ENCODE measurements around the gene PTTG1IP.

The PTTG1IP gene

DNA sequence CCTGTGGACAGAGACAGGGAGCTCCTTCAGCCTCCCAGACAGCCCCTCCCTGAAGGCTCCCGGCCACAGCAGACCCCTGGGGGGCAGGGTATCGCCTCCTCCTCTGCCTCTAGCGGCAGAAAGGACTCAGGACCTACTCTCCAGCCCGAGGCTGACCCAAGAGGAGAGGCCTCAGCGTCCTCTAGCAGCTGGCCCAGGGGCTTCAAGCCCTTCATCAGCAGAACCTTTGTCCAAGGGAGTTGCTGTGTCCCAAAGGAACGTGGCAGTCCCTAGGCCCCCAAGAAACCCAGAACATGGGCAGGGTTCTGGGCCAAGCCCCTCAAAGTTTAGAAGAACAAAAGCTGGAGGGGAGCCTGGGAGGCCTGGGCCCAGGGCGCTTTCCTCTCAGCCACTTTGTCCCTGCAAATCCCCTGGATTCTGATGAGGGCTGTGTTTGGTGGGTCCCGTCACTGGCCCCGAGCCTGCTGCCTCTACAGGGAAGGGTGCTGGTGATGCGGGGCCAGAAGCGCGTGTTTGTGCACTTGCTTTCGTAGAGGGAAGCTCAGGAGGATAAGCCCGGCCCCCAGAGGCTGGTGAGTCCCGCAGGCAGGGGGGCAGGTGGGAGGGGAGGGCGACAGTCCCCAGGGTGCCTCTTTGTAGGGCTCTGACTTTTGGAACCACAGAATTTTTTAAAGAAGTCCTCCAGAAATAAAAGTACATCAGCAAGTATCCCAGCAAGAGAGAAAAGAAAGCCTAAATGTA, 33.9 kb upstream of the PTTG1IP start:
- TF ChIP-seq, protein P1, sequence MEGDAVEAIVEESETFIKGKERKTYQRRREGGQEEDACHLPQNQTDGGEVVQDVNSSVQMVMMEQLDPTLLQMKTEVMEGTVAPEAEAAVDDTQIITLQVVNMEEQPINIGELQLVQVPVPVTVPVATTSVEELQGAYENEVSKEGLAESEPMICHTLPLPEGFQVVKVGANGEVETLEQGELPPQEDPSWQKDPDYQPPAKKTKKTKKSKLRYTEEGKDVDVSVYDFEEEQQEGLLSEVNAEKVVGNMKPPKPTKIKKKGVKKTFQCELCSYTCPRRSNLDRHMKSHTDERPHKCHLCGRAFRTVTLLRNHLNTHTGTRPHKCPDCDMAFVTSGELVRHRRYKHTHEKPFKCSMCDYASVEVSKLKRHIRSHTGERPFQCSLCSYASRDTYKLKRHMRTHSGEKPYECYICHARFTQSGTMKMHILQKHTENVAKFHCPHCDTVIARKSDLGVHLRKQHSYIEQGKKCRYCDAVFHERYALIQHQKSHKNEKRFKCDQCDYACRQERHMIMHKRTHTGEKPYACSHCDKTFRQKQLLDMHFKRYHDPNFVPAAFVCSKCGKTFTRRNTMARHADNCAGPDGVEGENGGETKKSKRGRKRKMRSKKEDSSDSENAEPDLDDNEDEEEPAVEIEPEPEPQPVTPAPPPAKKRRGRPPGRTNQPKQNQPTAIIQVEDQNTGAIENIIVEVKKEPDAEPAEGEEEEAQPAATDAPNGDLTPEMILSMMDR (conservative IDR thresholded peaks at IDR 0.05) = no peak
- TF ChIP-seq ZFX (IDR thresholded peaks at IDR 0.05) = no peak
- H3K27ac ChIP-seq = no peak overlapping the region

GRCh38 chr21:44905728-44906090, 32.2 kb upstream of the PTTG1IP start:
- TF ChIP-seq, protein P1 (conservative IDR thresholded peaks at IDR 0.05) = no peak
- TF ChIP-seq ZFX (IDR thresholded peaks at IDR 0.05) = no peak

GRCh38 chr21:44905016-44905727, 31.7 kb upstream of the PTTG1IP start:
- no peak overlapping the region for H3K27ac ChIP-seq
- TF ChIP-seq, protein P1 (conservative IDR thresholded peaks at IDR 0.05) = no peak
- TF ChIP-seq ZFX (IDR thresholded peaks at IDR 0.05) = no peak

More at GRCh38 chr21:44905728-44906090, 32.2 kb upstream of the PTTG1IP start:
- no peak overlapping the region for H3K27ac ChIP-seq

GRCh38 chr21:44904141-44904923, 30.8 kb upstream of the PTTG1IP start:
- TF ChIP-seq, protein P1 (conservative IDR thresholded peaks at IDR 0.05) = no peak
- TF ChIP-seq ZFX (IDR thresholded peaks at IDR 0.05) = no peak
- H3K27ac ChIP-seq = no peak overlapping the region

DNA sequence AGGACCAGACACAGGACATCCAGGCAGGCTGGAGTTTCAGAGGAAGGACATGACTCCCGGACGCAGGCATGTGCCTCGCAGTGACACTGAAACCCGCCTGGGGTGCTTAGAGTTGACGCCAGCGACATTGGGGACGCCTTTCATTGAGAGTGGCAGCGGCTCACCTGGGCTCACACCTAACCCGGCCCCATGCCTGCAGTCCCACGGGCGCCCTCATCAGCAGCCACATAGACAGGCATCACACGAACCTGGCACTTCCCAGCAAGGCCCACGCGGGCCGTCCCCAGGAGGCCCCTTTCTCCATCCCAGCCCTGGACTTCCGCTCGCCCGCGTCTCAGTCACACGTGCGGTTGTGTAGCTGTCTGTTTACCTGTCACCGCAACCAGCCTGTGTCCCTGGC, 30.2 kb upstream of the PTTG1IP start:
- no peak for TF ChIP-seq ZFX (IDR thresholded peaks at IDR 0.05)
- TF ChIP-seq, protein P1 (conservative IDR thresholded peaks at IDR 0.05) = no peak
- H3K27ac ChIP-seq = no peak overlapping the region

DNA sequence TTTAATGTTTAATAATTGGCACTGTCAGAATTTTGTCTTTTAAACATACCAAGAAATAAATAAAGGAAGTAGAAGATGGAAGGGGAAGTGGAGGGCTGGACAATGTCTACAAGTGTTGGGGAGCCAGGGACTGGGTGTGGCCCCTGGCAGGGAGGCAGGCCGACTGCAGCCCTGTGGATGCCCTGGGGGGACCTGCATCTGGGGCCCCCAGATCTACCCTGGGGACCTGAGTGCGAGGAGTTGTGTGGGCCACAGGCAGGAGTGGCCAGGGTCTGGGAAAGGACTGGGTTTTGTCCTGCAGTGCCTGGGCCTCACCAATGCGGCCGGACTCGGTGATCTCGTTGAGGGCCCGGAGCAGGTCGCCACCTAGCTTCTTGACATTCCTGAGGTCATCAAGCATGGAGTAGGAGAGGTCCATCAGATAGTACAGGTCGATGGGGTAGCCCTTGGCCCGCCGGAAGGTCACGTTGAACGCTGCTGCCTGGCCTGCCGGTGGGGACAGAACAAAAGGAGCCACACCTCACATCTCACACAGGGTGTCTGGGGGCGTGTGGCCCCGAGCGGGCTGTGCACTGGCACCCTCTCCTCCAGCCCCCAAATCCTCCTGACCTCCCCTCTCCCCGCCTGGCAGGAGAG, 29.7 kb upstream of the PTTG1IP start:
- no peak for TF ChIP-seq ZFX (IDR thresholded peaks at IDR 0.05)
- TF ChIP-seq, protein P1 (conservative IDR thresholded peaks at IDR 0.05) = no peak
- no peak overlapping the region for H3K27ac ChIP-seq

All from C4-2B (cell line).